ENCODE measurements around the gene CIP2A.

The CIP2A gene

GRCh38 chr3:108503722-108504121 is 85.5 kb downstream of the CIP2A start:
- H3K4me1 Mint-ChIP-seq: no peaks in the 10 kb centered on the region
- DNase-seq: no peak
- H3K27me3 Mint-ChIP-seq (ENCODE audit: low read depth, poor library complexity): no peaks in the 10 kb centered on the region
- no peak overlapping the region for H3K4me3 Mint-ChIP-seq
- TF ChIP-seq CTCF (IDR thresholded peaks at IDR 0.05): no peak
- H3K36me3 Mint-ChIP-seq (ENCODE audit: low read depth): no peaks in the 10 kb centered on the region
- no peak overlapping the region for H3K27ac Mint-ChIP-seq
- H3K9me3 Mint-ChIP-seq: no peaks in the 10 kb centered on the region

GRCh38 chr3:108501535-108501934 is 87.7 kb downstream of the CIP2A start:
- no peak for TF ChIP-seq CTCF (IDR thresholded peaks at IDR 0.05)
- no peak overlapping the region for H3K4me3 Mint-ChIP-seq
- H3K27ac Mint-ChIP-seq: no peak overlapping the region
- H3K9me3 Mint-ChIP-seq: no peaks in the 10 kb centered on the region
- DNase-seq: no peak
- H3K36me3 Mint-ChIP-seq (ENCODE audit: low read depth): no peaks in the 10 kb centered on the region
- no peaks in the 10 kb centered on the region for H3K4me1 Mint-ChIP-seq
- no peaks in the 10 kb centered on the region for H3K27me3 Mint-ChIP-seq (ENCODE audit: low read depth, poor library complexity)

GRCh38 chr3:108500728-108501127 is 88.5 kb downstream of the CIP2A start:
- Mint-ChIP-seq H3K27me3 (ENCODE audit: low read depth, poor library complexity) (no peaks in the 10 kb centered on the region), H3K27ac (no peak overlapping the region), H3K4me3 (no peak overlapping the region), H3K9me3 (no peaks in the 10 kb centered on the region), H3K4me1 (no peaks in the 10 kb centered on the region), H3K36me3 (ENCODE audit: low read depth) (no peaks in the 10 kb centered on the region)
- DNase-seq: no peak
- no peak for TF ChIP-seq CTCF (IDR thresholded peaks at IDR 0.05)

All from nephron progenitor cell (in vitro differentiated cells).